Measurements from ENCODE around the gene FZR1. TPM values are rescaled to one million over a fixed set of nuclear protein-coding genes. Genes with fewer than 3 reads are reported as not detected.

Gene FZR1
- total RNA-seq, 1 donor from 2014 or later: 31.0 TPM

DNA sequence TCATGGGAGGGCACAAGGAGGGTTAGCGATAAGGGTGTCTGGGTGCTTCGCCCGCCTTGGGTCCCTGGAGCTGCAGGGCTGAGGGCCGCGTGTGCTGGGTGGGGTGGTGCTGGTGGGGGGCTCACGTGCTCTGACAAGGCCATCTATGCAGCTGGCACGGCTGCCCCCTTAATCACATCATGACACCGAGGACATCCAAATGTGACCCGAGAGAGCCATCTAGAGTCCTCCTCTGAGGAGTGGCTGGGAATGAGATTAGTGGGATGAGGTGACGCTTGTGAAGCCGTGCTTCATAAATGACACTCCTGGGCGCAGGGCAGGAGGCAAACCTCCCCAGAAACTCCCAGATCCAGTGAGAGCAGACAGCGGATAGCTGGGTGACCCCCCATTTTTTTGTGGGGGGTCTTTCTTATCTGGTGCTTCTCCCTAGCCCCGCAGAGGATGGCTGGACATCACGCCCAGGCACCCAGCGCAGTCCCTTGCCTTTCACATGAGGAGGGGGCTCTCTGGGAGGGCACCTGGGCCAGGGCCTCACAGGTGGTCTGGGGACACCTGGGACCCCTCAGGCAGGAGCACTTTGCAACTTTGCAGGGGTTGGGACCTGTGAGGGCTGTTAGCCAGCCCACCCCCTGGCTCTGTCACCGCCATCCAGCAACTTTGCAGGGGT lies 6.6 kb downstream of the FZR1 start:
- no peak for FAIRE-seq

DNA sequence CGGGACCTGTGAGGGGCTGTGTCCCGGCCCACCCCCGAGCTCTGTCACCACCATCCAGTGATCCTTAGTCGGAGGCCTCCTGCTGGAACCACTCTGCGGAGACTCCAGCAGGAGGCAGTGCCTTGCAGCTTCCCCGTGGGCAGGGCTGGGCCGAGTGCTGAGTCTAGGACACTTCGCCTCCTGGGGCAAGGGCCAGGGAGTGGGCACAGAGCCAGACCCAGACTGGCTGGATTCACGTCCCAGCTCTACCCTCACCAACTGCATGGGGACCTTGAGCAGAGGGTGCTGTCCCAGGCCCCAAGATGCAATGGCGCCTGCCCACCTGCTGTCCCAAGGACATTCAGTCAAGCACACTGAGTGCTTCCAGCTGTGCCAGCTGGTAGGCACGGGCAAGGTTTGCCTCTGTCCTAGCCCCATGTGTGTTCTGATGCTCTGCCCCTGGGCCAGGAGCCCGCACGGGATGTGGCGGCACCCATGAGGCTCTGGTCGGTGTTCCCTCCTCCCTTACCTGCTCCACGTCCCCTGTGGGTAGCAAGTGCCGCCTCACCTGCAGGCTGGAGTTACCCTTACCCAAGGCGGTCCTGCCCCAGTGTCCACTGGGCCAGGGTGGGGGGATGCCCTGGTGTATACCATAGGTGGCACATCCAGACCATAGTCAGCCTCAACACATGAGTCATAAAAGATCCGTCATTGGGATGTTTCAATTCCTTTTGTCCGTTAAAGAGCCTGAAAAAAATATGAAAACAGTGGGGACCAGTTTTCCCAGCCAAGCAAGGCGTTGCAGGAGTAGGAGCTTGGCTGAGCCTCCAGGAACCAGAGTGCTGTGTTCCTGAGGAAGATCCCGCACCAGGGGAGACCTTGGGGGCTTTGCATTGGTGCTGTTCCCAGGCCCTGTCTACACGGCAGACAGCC lies 7.4 kb downstream of the FZR1 start:
- FAIRE-seq (no peak), DNase-seq (ENCODE audit: low spot score in 2 of 2) (no peak)

More for the DNA sequence above, 6.6 kb downstream of the FZR1 start:
- no peak for DNase-seq (ENCODE audit: low spot score in 2 of 2)

DNA sequence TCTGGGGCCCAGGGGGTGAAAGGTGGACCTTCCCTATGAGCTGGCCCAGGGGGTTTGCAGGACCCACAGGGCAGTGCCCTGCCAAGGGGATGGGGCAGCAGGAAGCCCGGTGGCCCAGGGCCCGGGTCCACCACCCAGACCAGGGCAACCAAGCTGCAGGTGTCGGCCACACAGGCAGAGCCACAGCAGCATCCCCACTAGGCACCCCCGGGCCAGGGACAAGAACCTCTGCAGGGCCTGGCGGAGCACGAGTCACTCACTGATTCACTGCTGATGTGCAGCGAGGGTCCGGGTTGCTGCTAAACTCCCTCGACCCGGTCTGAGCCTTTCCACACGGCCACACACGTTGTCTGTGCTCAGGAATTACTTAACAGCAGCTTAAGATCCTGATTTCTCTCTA lies 8.8 kb downstream of the FZR1 start:
- FAIRE-seq (no peak), DNase-seq (ENCODE audit: low spot score in 2 of 2) (no peak)

GRCh38 chr19:3515891-3516422 lies 9.8 kb downstream of the FZR1 start:
- FAIRE-seq (no peak), DNase-seq (ENCODE audit: low spot score in 2 of 2) (no peak)

DNA sequence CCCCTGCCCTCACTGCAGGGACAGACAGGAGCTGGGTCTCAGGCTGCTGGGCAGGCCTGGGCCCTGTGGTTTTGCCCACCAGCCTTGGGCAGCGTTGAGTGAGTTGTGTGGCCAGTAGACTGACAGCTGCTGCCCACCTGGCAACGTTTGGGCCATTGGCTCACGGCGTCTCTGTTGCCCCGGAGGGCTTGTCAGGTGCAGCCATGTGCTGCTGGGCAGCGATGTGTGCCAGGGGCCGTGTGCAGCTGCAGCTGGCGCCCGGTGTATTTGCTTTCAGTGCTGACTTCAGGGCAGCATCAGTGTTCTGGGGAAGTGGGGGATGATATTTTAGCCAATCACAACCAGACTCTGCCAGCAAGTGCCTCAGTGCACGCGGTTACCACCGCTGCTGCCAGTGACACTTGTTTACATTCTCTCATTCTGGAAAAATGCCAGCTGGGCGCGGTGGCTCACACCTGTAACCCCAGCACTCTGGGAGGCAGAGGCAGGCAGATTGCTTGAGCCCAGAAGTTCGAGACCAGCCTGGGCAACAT lies 10.6 kb downstream of the FZR1 start:
- FAIRE-seq (no peak), DNase-seq (ENCODE audit: low spot score in 2 of 2) (no peak)

GRCh38 chr19:3517638-3518037 lies 11.5 kb downstream of the FZR1 start:
- no peak for DNase-seq (ENCODE audit: low spot score in 2 of 2)
- FAIRE-seq: no peak

DNA sequence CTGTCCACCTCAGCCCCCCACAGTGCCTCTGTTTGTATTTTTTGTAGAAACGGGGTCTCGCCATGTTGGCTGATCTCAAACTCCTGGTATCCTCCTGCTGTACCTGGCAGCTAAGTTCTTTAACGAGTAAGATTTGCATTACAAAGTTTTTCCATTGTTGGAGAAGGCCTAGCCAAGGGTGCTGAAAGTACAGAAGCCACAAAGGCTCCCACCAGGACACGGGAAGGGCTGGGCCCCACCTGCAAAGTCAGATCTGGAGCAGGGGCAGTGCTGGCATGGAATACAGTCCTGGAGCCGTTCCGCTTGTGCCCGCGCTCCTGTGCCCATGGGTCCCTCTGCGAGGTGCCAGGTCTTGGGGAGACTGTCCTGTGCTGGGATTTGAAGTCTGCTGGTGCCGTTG lies 12.1 kb downstream of the FZR1 start:
- no peak for FAIRE-seq

DNA sequence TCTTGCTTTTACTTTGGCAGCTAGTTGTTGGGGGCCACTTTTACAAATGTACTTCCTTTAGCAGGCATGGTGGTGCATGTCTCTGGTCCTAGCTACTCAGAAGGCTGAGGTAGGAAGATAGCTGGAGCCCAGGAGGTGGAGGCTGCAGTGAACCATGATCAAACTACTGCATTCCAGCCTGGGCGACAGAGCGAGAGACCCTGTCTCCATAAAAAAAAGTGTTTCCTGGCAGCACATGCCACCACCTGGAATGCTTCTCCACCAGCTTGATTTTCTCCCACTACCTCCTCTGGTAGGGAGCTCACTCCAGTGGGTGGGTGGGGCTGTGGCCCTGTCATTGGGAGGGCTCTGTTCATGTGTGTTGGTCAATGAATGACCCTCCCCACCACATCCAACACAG lies 12.5 kb downstream of the FZR1 start:
- FAIRE-seq (no peak), DNase-seq (ENCODE audit: low spot score in 2 of 2) (no peak)

More for the DNA sequence above, 12.1 kb downstream of the FZR1 start:
- DNase-seq (ENCODE audit: low spot score in 2 of 2): no peak

GRCh38 chr19:3519126-3519525 lies 13.0 kb downstream of the FZR1 start:
- no peak for DNase-seq (ENCODE audit: low spot score in 2 of 2)
- FAIRE-seq: no peak

DNA sequence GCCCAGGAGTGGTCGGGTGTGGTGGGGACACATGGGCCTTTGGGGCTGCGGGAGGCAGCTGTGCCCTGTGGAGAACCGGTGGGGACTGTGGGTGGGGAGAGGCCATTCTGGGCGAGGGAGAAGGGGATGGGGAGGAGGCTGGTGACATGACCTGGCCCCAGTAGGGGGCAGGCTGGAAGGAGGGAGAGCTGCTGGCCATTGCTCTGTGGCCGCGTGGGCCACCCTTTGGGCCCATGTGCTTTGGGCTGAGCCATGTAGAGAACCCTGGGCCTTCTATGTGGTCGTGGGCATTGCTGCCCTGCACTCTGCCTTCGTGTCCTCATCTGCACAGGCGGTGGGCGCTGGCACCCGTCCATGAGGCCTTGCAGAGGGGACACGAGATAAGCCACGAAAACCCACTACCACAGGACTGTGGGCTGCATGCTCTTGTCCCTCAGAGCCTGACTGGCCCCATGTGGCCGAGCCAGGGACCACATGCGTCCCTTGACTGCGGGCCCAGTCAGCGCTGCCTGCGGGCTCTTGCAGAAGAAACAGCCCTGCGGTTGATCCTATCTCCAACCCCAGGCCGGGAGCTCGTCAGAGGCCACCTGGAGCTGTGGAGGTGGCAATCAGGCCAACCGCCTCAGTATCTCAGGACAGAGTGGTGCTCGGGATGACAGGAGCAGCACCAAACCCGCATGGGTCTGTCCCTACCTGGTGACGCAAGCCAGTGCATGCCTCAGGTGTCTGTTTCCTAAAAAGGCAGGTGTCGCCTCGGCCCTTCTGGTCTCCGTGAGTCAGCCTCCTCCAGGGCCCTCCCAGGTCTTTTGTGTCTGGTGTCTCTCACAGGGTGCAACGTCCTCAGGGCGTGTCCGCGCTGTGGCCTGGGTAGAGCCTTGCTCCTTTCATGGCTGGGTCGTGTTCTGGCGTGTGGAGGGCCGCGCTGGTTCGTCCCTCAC lies 14.3 kb downstream of the FZR1 start:
- no peak for DNase-seq (ENCODE audit: low spot score in 2 of 2)
- FAIRE-seq: no peak

GRCh38 chr19:3521104-3521445 lies 15.0 kb downstream of the FZR1 start:
- DNase-seq (ENCODE audit: low spot score in 2 of 2) (no peak), FAIRE-seq (no peak)

GRCh38 chr19:3522421-3523360 lies 16.6 kb downstream of the FZR1 start:
- FAIRE-seq (no peak), DNase-seq (ENCODE audit: low spot score in 2 of 2) (no peak)

- FAIRE-seq (no peak), DNase-seq (ENCODE audit: low spot score in 2 of 2) (no peak)
Observed at GRCh38 chr19:3523361-3524077, 17.4 kb downstream of the FZR1 start.

- FAIRE-seq (no peak), DNase-seq (ENCODE audit: low spot score in 2 of 2) (no peak)
Observed at GRCh38 chr19:3524078-3524842, 18.1 kb downstream of the FZR1 start.

DNA sequence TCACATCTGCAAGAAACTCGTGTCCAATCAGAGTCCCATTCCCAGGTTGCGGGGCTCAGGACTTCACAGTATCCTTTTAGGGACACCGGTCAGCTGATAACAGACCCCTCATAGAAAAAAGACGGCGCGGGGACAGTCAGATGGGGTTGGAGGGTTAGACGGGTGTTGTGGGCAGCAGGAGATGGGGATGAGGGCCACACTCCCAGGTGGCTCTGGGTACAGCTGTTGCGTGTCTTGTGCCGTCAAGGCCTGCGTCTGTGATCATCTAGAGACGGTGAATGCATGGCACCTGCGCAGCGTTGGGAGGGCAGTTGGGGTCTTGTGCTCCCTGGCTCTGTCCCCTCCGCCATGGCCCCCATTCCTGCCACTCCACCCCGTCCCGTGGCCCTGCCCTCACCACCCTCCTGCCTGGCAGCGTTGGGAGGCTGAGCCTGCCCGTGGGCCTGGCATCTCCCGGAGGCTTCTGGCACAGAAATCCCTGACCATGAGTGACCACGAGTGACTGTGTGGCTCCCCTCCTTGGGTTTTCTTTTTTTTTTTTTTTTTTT lies 18.9 kb downstream of the FZR1 start:
- DNase-seq (ENCODE audit: low spot score in 2 of 2) (no peak), FAIRE-seq (no peak)

DNA sequence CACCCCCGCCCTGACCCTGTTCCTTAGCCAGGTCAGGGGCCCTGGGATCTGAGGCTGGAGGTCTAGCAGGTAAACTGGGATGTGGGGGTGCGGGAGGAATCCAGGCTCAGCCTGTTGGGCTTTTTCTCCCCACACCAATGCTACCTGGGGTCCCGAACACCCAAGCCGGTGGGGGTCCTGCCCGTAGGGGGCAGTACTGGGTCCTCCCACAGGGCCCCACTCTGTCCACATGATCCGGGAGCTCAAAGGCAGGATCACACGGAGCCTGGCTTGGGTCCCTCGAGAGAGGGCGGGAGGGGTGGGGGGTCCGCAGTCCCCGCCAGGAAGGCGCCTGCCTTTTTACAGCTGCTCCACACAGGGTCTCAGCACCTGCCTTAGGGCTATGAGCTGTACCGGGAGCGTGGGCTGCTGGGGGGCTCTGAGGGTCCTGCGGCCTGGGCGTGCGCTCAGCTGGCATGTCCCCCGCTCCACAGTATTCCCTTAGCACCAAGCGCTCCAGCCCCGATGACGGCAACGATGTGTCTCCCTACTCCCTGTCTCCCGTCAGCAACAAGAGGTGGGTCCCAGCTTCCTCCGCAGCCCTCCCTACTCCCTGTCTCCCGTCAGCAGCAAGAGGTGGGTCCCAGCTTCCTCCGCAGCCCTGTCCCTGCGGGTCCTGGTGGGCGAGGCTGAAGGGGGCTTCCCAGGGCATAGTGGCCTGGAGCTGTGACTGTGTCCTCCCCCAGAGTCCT lies 20.6 kb downstream of the FZR1 start:
- no peak for DNase-seq (ENCODE audit: low spot score in 2 of 2)
- no peak for FAIRE-seq
